HG02884 (cell line): ENCODE results near the gene SPOCK1.

Experiments used
- ATAC-seq: cut with Tn5 transposase; IDR thresholded peaks from one replicate; pipeline ENCODE4 v1.9.1; 2021; ENCODE audit warnings: mild to moderate bottlenecking, moderate library complexity; ENCODE audit not compliant: unreplicated experiment

The SPOCK1 gene

DNA sequence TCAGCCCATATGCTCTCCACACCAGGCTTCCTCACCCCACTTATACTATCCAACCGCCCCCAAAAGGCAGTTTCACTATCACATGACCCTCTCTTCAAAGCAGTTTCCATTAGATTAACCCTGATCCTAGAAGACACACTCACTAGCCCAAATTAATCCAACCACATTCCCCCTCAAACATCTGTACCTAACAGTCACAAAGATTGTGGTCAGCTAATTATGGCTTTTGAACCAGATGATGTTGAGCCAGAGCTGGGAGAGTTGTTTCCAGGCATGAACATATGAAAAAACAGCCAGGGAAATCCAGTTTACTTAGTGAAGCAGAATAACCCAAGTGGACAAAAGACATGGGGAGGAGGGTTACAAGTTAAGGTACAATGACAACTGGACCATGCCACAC, 131.2 kb downstream of the SPOCK1 start:
- no peak for ATAC-seq

DNA sequence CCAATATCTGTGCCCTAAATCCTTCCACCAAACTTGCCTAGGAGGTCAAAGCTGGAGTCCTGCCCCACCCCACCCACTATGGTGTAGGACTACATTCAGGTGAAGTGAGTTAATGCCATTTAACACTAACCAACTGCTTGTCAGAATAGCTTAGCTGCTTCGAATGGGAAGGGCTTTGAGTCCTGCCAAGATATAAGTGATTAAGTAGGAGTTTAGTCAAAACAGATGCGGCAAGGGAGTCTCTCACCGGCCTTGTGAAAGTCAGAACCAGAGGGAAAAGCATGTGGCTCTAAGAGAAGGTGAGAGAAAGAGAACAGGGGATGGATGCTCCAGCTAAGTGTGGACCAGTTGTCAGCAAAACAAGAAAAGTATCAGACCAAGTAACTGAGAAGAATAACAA, 132.6 kb downstream of the SPOCK1 start:
- no peak for ATAC-seq

DNA sequence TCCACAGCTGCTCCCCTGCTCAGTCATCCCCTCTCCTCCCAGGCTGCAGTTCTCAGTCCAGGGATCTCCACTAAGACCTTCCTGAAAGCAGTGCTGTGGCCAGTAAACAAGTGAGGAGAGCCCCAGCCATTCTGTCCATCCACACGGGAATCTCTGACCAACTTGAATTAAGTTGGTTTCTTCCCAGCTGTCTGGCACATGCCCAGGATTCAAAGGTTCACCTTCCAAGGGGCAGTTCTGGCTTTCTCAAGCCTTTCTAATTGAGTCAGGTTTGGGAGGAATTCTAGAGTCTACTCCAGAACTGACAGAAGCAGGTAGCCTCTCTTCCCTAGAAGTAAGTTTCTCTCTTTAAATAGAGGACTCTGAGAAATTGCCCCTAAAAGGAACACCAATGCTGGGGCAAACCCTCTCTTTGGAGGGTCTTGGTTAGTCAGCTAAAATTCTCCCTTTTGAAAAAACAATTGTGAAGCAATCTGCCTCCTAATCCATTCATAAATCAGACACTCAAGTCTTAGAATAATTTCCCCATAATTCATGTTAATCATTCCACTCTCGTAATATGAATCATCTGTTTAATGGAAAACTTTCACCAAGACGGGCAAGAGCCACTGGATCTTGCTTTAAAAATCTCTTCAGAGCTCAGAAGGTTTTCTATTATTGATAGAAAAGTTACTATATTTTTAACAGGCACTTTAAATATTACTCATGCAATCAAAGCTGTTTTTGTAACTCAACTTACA, 133.8 kb downstream of the SPOCK1 start:
- no peak for ATAC-seq

GRCh38 chr5:137361280-137361679, 137.8 kb downstream of the SPOCK1 start:
- ATAC-seq = no peak

GRCh38 chr5:137360607-137361006, 138.5 kb downstream of the SPOCK1 start:
- ATAC-seq = no peak

- ATAC-seq = no peak
Observed at GRCh38 chr5:137359941-137360340, 139.2 kb downstream of the SPOCK1 start.

DNA sequence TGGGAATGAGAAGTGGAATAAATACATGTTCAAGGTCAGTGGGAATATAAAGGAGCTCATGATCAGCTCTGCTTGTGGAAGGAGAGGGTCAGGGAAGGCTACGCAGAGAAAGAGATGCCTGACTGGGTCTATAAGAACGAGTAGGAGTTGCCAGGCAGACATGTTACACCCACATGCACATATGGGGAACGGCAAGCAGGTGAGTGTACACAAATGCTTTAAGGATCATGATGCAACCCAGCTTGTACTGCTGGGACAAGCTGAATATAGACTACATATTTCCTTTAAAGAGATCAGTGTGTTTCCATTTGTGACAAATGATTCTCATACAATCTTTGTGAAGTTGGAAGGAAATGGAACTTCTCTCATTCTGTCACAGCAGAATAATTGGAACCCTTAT, 141.7 kb downstream of the SPOCK1 start:
- ATAC-seq = no peak

DNA sequence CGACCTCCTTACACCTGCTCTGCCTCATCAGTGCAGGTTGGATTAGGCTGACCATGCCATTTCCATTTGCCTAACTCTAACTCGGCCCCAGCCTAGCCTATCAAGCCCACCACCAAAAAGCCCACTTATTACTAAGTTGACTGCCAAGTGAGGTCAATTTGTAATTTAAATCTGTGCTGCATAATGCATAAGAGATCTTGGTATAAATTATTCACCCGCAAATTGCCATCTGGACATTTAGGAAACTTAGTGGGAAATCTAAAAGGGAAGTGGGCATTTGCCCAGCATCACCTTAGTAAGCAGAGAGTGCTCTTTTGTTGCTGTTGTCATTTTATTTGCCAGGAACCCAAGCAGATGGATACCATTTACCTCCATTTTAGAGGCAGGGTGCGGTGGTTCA, 143.0 kb downstream of the SPOCK1 start:
- ATAC-seq = no peak

DNA sequence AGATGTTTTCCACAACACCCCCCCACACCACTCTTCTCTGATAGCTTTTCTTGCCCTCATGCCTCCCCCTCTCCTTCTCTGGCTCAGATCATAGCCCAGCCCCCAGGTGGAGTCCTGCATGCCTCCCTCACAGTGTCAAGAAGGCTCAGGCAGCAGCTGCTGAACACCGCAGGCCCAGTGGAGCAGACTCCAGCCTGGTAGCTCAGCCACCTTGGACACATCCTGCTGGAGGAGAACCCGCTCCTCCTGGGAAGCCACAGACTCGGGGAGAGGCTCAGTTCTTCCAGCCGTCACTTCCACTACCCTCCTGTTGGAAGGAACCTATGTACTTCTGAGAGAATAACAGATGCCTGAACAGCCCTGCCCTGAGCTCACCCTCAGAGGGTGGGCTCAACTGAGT, 143.4 kb downstream of the SPOCK1 start:
- no peak for ATAC-seq

DNA sequence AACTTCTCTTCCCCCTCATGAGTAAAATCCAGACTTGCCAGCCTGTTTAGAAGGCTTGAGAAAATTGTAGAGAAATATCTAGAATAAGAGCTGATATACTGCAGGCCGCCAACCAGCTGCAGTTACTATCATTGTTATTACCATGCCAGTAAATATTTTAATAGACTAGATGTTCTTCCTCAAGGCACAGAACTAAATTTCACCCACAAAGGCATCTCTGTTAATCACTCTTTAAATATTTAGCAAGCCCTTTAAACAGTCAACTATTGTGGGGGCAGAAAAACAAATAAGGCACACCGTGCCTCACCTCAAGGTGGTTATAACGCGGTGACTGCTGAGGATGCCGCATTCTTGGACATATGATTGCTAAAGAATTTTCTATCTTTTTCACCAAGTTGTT, 147.0 kb downstream of the SPOCK1 start:
- ATAC-seq = no peak

DNA sequence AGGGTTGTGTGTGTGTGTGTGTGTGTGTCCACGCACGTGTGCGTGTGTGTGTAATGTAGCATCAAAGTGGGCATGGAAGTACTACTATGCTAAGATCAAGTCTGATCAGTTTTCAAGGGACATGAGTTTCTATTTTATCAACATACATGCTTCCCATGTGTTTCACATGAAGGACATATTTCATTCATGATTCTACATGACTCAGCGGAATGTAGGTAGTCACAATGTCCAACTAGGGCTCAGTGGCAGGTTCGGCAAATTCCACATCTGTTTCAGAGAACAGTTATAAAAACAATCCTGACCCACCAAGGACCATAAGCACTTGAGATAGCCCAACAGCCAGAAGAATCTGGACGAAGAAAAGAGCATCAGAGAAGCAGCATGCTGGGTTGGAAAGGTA, 148.3 kb downstream of the SPOCK1 start:
- ATAC-seq = no peak

- no peak for ATAC-seq
Observed at GRCh38 chr5:137348759-137349158, 150.4 kb downstream of the SPOCK1 start.

GRCh38 chr5:137347865-137348264, 151.3 kb downstream of the SPOCK1 start:
- no peak for ATAC-seq

- ATAC-seq = no peak
Observed at GRCh38 chr5:137346281-137346680, 152.8 kb downstream of the SPOCK1 start.

GRCh38 chr5:137345396-137345795, 153.7 kb downstream of the SPOCK1 start:
- no peak for ATAC-seq

GRCh38 chr5:137344723-137345322, 154.3 kb downstream of the SPOCK1 start:
- no peak for ATAC-seq

DNA sequence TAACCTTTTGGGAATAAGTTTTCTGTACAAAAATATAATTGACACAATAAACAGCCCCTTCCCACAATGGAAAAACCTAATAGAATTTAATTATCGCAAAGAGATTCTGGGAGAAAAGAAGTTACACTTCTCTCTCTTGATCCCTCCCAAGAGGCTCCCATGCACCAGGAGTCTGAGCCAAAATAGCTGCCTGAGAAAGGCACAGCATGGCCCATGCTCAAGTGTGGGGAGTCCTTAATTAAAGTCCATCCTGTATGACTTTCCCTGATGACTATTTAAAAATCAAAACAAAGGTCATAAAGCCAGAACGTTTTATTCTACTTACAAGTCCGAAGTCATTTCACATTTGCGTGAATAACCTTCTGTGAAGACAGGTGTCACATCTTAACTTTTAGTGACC, 155.1 kb downstream of the SPOCK1 start:
- no peak for ATAC-seq

DNA sequence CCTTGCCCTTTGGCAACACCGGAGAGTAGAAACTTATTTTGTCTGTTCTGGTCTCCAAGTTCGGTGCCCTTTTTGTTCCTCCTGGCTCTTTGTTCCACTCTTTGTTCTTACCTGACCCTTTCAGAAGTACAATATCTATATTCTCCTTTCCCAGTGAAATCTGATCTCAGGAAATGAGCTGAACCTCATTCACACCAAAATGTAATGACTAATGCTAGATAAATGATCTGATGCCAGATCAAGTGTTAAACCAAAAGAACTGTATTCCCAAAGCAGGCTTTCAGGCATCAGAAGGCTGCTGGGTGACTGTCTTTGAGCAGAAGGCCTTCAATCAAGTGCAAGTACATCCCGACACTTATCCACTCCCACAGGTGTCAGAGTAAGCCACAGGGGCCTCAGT, 156.4 kb downstream of the SPOCK1 start:
- no peak for ATAC-seq

GRCh38 chr5:137341831-137342230, 157.3 kb downstream of the SPOCK1 start:
- no peak for ATAC-seq

DNA sequence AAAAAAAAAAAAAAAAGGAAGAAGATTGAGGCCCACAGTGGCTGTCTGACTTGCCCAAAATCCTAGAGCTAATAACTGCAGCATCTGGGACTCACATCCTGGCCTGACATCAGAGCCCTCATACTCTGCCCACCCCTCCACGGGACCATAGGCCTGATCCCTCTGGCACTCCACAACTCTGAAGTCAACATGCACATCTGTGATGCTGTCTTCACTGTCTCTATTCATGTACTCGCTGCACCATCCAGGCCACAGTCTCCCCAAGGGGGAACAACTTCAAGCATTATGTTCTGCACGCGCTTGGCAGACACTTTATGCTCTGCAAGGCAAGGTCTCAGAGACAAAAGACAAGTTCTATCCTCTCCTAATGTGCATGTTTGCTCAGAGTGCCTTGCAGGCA, 158.2 kb downstream of the SPOCK1 start:
- no peak for ATAC-seq

DNA sequence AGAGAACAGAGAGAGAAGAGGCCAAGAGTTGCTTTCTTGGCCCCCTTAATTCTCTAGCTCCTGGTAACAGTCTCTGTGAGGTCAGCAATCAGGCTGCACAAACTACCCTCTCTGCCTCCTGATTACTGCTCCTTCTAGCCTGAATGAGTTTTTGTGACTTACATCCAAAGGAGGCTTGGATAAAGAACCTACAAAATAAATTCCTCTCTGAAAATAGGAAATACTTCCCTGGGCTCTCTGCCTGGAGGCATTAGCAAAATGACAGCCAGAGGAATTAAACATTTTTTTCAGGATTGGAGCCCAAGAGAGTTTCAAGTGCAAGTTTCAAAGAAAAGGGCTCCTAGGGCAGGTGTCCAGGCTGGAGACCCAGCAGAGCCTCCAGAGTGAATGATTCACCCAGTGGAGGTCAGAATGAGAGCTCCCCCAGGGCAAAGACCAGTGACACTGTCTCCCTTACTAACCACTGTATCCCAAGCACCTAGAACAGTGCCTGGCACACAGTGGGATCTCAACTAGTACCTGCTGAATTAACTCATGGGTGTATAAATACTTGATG, 162.5 kb downstream of the SPOCK1 start:
- ATAC-seq = no peak

DNA sequence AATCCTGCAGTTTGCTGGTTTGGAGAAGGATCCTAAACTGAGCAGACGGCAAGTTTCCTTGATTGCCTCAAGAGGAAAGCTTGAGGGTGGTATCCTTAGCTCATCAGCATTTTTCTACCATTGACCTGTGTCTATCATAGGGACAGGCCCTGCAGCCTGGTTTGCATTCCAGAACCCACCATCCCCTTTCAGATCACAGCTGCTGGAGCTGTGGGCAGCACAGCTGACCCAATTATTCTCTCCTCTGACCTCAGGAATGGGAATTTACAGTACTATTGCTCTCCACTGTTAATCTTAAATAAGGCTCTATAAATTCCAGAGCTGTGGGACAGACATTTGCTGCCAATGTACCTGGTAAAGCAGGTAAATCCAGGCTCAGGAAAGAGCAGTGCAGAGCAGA, 163.0 kb downstream of the SPOCK1 start:
- ATAC-seq = no peak

GRCh38 chr5:137335493-137335892, 163.6 kb downstream of the SPOCK1 start:
- ATAC-seq = no peak
